Neural cell (in vitro differentiated cells): ENCODE results near the gene SSBP2. TPM values are rescaled to one million over a fixed set of nuclear protein-coding genes. Genes with fewer than 3 reads are reported as not detected.
"Not testable (repeated sequence)": the region's sequence is repeated elsewhere in the genome, so short reads cannot be mapped to it uniquely, and the experiment has no call there.

Experiments
- H2AFZ ChIP-seq: fragments of 200-600, 300-800 bp; sonication (generic), shearing (Covaris generic); 2 replicates; pipeline ENCODE4 v1.6.0; 2014; ENCODE audit warnings: low read depth, mild to moderate bottlenecking, antibody characterized with exemption, low read length, moderate library complexity
- H3F3A ChIP-seq: fragments of 200-600 bp; shearing (Covaris generic); 2 replicates; pipeline ENCODE4 v1.6.1; 2016; ENCODE audit warnings: mild to moderate bottlenecking, moderate library complexity, mixed read lengths, antibody characterized with exemption, low read length; ENCODE audit not compliant: insufficient read depth, poor library complexity, severe bottlenecking
- H3K27ac ChIP-seq: fragments of 200-600, 300-800 bp; sonication (generic), shearing (Covaris generic); 2 replicates; pipeline ENCODE4 v1.5.1; 2014; ENCODE audit warnings: mild to moderate bottlenecking, low read length, moderate library complexity
- H3K27me3 ChIP-seq: fragments of 300-800, 200-600 bp; sonication (generic), shearing (Covaris generic); 2 replicates; pipeline ENCODE4 v1.6.0; 2014; ENCODE audit warnings: mild to moderate bottlenecking, low read depth, low read length, moderate library complexity; ENCODE audit not compliant: insufficient read depth
- H3K36me3 ChIP-seq: fragments of 300-800, 200-600 bp; sonication (generic), shearing (Covaris generic); 2 replicates; pipeline ENCODE4 v1.5.1; 2014; ENCODE audit warnings: mild to moderate bottlenecking, antibody characterized with exemption, low read length, moderate library complexity; ENCODE audit not compliant: insufficient read depth
- H3K4me2 ChIP-seq: fragments of 300-800, 200-600 bp; sonication (generic), shearing (Covaris generic); 2 replicates; pipeline ENCODE4 v1.6.0; 2014; ENCODE audit warnings: mild to moderate bottlenecking, low read length
- H3K4me3 ChIP-seq: fragments of 300-800, 200-600 bp; sonication (generic), shearing (Covaris generic); 2 replicates; pipeline ENCODE4 v1.5.1; 2014; ENCODE audit warnings: mild to moderate bottlenecking, low read length, moderate library complexity
- H3K79me2 ChIP-seq: fragments of 200-600 bp; shearing (Covaris generic); replicated peaks from 2 replicates; pipeline ENCODE4 v1.6.0; 2014; ENCODE audit warnings: mild to moderate bottlenecking, low read length, moderate library complexity; ENCODE audit not compliant: insufficient read depth
- H3K9ac ChIP-seq: fragments of 300-800, 200-600 bp; sonication (generic), shearing (Covaris generic); 2 replicates; pipeline ENCODE4 v1.6.1; 2016; ENCODE audit warnings: mild to moderate bottlenecking, low read length, mixed read lengths
- H3K9me2 ChIP-seq: fragments of 200-600 bp; shearing (Covaris generic); 2 replicates; pipeline ENCODE4 v1.6.1; 2016; ENCODE audit warnings: mild to moderate bottlenecking, low read length, mixed read lengths; ENCODE audit not compliant: insufficient read depth
- H3K9me3 ChIP-seq: fragments of 200-600, 300-800 bp; sonication (generic), shearing (Covaris generic); 2 replicates; pipeline ENCODE4 v1.6.1; 2016; ENCODE audit warnings: mild to moderate bottlenecking, mixed run types, low read length, moderate library complexity, mixed read lengths
- H4K20me1 ChIP-seq: fragments of 200-600 bp; shearing (Covaris generic); 2 replicates; pipeline ENCODE4 v1.6.1; 2016; ENCODE audit warnings: mild to moderate bottlenecking, mixed run types; ENCODE audit not compliant: insufficient read depth
- EP300 ChIP-seq: fragments of 450-650 bp; conservative IDR thresholded peaks from 2 replicates; pipeline ENCODE4 v1.6.1; 2014; ENCODE audit warnings: antibody characterized with exemption, mild to moderate bottlenecking, moderate library complexity; ENCODE audit not compliant: poor library complexity, severe bottlenecking
- EZH2 ChIP-seq: fragments of 200-600, 300-800 bp; shearing (Covaris generic), sonication (generic); IDR thresholded peaks from 2 replicates; pipeline ENCODE4 v1.6.1; 2014; ENCODE audit warnings: antibody characterized with exemption, low read length, borderline replicate concordance, mild to moderate bottlenecking; ENCODE audit not compliant: insufficient read depth, poor library complexity, severe bottlenecking
- MXI1 ChIP-seq: fragments of 450-650 bp; conservative IDR thresholded peaks from 2 replicates; pipeline ENCODE4 v1.6.1; 2014; ENCODE audit warnings: antibody characterized with exemption, mild to moderate bottlenecking; ENCODE audit not compliant: poor library complexity, severe bottlenecking
- POLR2AphosphoS5 ChIP-seq: IDR thresholded peaks from 2 replicates; pipeline ENCODE4 v1.6.1; 2012
- RAD21 ChIP-seq: fragments of 450-650 bp; conservative IDR thresholded peaks from 2 replicates; pipeline ENCODE4 v1.6.1; 2014; ENCODE audit warnings: antibody characterized with exemption, mild to moderate bottlenecking, moderate library complexity
- SMC3 ChIP-seq: fragments of 450-650 bp; conservative IDR thresholded peaks from 2 replicates; pipeline ENCODE4 v1.6.1; 2014; ENCODE audit warnings: antibody characterized with exemption, mild to moderate bottlenecking, moderate library complexity; ENCODE audit not compliant: poor library complexity
- TAF1 ChIP-seq: IDR thresholded peaks from 2 replicates; pipeline ENCODE4 v1.6.1; 2012; ENCODE audit warnings: low read depth
- polyA plus RNA-seq: library from polyadenylated mRNA; depleted of rRNA; stranded (reverse); fragments of >200 nt; gene quantifications from 2 replicates; pipeline ENCODE4 v1.2.3, GENCODE V29; 2014
- TF ChIP-seq, protein P1 (sequence below): fragments of 450-650 bp; IDR thresholded peaks from 2 replicates; pipeline ENCODE4 v1.5.1; 2014; ENCODE audit warnings: antibody characterized with exemption, mild to moderate bottlenecking, moderate library complexity; ENCODE audit not compliant: poor library complexity, severe bottlenecking
- TF ChIP-seq, protein P2 (sequence below): IDR thresholded peaks from 2 replicates; pipeline ENCODE4 v1.6.1; 2012; ENCODE audit warnings: borderline replicate concordance

The SSBP2 gene
- polyA plus RNA-seq, 1 donor from 2014 or later: 128 TPM

GRCh38 chr5:81675420-81675819 lies 75.5 kb downstream of the SSBP2 start:
- Histone ChIP-seq H4K20me1 (no peaks in the 10 kb centered on the region), H3K9me2 (no peaks in the 10 kb centered on the region)
- TF ChIP-seq POLR2AphosphoS5 (no peak), EZH2 (no peak), EP300 (no peak), MXI1 (no peak), RAD21 (no peak), TAF1 (no peak), SMC3 (no peak)
- TF ChIP-seq, protein P1, sequence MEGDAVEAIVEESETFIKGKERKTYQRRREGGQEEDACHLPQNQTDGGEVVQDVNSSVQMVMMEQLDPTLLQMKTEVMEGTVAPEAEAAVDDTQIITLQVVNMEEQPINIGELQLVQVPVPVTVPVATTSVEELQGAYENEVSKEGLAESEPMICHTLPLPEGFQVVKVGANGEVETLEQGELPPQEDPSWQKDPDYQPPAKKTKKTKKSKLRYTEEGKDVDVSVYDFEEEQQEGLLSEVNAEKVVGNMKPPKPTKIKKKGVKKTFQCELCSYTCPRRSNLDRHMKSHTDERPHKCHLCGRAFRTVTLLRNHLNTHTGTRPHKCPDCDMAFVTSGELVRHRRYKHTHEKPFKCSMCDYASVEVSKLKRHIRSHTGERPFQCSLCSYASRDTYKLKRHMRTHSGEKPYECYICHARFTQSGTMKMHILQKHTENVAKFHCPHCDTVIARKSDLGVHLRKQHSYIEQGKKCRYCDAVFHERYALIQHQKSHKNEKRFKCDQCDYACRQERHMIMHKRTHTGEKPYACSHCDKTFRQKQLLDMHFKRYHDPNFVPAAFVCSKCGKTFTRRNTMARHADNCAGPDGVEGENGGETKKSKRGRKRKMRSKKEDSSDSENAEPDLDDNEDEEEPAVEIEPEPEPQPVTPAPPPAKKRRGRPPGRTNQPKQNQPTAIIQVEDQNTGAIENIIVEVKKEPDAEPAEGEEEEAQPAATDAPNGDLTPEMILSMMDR: no peak
- TF ChIP-seq, protein P2, sequence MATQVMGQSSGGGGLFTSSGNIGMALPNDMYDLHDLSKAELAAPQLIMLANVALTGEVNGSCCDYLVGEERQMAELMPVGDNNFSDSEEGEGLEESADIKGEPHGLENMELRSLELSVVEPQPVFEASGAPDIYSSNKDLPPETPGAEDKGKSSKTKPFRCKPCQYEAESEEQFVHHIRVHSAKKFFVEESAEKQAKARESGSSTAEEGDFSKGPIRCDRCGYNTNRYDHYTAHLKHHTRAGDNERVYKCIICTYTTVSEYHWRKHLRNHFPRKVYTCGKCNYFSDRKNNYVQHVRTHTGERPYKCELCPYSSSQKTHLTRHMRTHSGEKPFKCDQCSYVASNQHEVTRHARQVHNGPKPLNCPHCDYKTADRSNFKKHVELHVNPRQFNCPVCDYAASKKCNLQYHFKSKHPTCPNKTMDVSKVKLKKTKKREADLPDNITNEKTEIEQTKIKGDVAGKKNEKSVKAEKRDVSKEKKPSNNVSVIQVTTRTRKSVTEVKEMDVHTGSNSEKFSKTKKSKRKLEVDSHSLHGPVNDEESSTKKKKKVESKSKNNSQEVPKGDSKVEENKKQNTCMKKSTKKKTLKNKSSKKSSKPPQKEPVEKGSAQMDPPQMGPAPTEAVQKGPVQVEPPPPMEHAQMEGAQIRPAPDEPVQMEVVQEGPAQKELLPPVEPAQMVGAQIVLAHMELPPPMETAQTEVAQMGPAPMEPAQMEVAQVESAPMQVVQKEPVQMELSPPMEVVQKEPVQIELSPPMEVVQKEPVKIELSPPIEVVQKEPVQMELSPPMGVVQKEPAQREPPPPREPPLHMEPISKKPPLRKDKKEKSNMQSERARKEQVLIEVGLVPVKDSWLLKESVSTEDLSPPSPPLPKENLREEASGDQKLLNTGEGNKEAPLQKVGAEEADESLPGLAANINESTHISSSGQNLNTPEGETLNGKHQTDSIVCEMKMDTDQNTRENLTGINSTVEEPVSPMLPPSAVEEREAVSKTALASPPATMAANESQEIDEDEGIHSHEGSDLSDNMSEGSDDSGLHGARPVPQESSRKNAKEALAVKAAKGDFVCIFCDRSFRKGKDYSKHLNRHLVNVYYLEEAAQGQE: no peak

GRCh38 chr5:81665795-81666194 lies 85.1 kb downstream of the SSBP2 start:
- no peak overlapping the region for H3K4me3 ChIP-seq
- H3K27me3 ChIP-seq: no peaks in the 10 kb centered on the region
- H3K27ac ChIP-seq: no peak overlapping the region
- H3K36me3 ChIP-seq: no peaks in the 10 kb centered on the region
- no peak overlapping the region for H3K9ac ChIP-seq
- peaks cover 4% of the 10 kb centered on the region for H4K20me1 ChIP-seq
- no peaks in the 10 kb centered on the region for H3K9me3 ChIP-seq
- no peak overlapping the region for H3K4me2 ChIP-seq
- H2AFZ ChIP-seq: no peak overlapping the region
- no peaks in the 10 kb centered on the region for H3F3A ChIP-seq
- TF ChIP-seq SMC3: no peak
- TF ChIP-seq, protein P2: no peak
- TF ChIP-seq RAD21: no peak
- TF ChIP-seq, protein P1: no peak
- no peak for TF ChIP-seq EZH2
- TF ChIP-seq MXI1: no peak
- no peak for TF ChIP-seq TAF1
- TF ChIP-seq EP300: no peak
- no peak for TF ChIP-seq POLR2AphosphoS5
- H3K9me2 ChIP-seq: no peaks in the 10 kb centered on the region
- peaks cover 60% of the 10 kb centered on the region for H3K79me2 ChIP-seq

More at GRCh38 chr5:81675420-81675819, 75.5 kb downstream of the SSBP2 start:
- Histone ChIP-seq H3K9ac (no peak overlapping the region), H2AFZ (no peak overlapping the region), H3K36me3 (no peaks in the 10 kb centered on the region), H3K4me2 (no peak overlapping the region), H3K79me2 (peaks cover 81% of the 10 kb centered on the region), H3F3A (no peaks in the 10 kb centered on the region), H3K9me3 (no peaks in the 10 kb centered on the region), H3K4me3 (no peak overlapping the region), H3K27ac (no peak overlapping the region), H3K27me3 (no peaks in the 10 kb centered on the region)

GRCh38 chr5:81660624-81661023 lies 90.3 kb downstream of the SSBP2 start:
- H3K36me3 ChIP-seq, H3K4me3 ChIP-seq, H3K9me3 ChIP-seq, H3K27ac ChIP-seq, H2AFZ ChIP-seq, H3K4me2 ChIP-seq, H4K20me1 ChIP-seq, H3F3A ChIP-seq, H3K9ac ChIP-seq, H3K27me3 ChIP-seq, H3K9me2 ChIP-seq: not testable (repeated sequence)
- peaks cover 61% of the 10 kb centered on the region for H3K79me2 ChIP-seq
